Measurements from ENCODE around the gene SFSWAP.

DNA sequence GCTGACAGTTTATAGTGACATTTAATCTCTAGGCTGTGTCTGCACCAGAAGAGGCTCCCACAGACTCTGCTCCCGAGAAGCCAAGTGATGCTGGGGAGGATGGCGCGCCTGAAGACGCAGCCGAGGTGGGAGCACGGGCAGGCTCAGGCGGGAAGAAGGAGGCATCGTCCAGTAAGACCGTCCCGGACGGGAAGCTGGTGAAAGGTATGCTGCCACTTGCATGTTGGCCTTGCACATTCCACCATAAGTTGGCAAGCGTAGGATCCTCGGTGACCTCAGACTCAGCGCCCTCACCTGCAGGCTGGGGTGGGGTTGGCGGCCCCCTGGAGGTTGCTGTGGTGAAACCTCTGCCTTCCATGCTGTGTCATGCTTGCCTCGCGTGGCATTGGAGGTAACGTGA lies 45.6 kb downstream of the SFSWAP start:
- TF ChIP-seq, protein P1, sequence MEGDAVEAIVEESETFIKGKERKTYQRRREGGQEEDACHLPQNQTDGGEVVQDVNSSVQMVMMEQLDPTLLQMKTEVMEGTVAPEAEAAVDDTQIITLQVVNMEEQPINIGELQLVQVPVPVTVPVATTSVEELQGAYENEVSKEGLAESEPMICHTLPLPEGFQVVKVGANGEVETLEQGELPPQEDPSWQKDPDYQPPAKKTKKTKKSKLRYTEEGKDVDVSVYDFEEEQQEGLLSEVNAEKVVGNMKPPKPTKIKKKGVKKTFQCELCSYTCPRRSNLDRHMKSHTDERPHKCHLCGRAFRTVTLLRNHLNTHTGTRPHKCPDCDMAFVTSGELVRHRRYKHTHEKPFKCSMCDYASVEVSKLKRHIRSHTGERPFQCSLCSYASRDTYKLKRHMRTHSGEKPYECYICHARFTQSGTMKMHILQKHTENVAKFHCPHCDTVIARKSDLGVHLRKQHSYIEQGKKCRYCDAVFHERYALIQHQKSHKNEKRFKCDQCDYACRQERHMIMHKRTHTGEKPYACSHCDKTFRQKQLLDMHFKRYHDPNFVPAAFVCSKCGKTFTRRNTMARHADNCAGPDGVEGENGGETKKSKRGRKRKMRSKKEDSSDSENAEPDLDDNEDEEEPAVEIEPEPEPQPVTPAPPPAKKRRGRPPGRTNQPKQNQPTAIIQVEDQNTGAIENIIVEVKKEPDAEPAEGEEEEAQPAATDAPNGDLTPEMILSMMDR (IDR thresholded peaks at IDR 0.05): no peak
- no peak for TF ChIP-seq POLR2A (IDR thresholded peaks at IDR 0.05)
